Effector memory CD4-positive, alpha-beta T cell (primary cell): Measurements from ENCODE around the gene TPD52L2.
"Not testable (repeated sequence)": the region's sequence is repeated elsewhere in the genome, so short reads cannot be mapped to it uniquely, and the experiment has no call there.

Experiments used
- DNase-seq, 3 donors: peaks; one replicate each; pipeline ENCODE4 v3.0.0-alpha.2; 2020
- H3K27ac ChIP-seq: 2 replicates; pipeline ENCODE4 v1.7.0; 2013; ENCODE audit warnings: mild to moderate bottlenecking, low read length, moderate library complexity; ENCODE audit not compliant: insufficient read depth, poor library complexity, severe bottlenecking
- H3K27me3 ChIP-seq: replicated peaks from 2 replicates; pipeline ENCODE4 v1.7.0; 2013; ENCODE audit warnings: mild to moderate bottlenecking, low read length; ENCODE audit not compliant: insufficient read depth, control insufficient read depth, poor library complexity, severe bottlenecking
- H3K36me3 ChIP-seq: 2 replicates; pipeline ENCODE4 v1.7.0; 2013; ENCODE audit warnings: mild to moderate bottlenecking, low read length, moderate library complexity; ENCODE audit not compliant: control insufficient read depth, insufficient read depth
- H3K4me1 ChIP-seq: 2 replicates; pipeline ENCODE4 v1.7.0; 2013; ENCODE audit warnings: low read length, mild to moderate bottlenecking; ENCODE audit not compliant: control insufficient read depth, insufficient read depth, poor library complexity, severe bottlenecking
- H3K4me3 ChIP-seq: 2 replicates; pipeline ENCODE4 v1.7.0; 2013; ENCODE audit warnings: low read length, low read depth, mild to moderate bottlenecking; ENCODE audit not compliant: insufficient read depth, poor library complexity, severe bottlenecking
- H3K9me3 ChIP-seq: 2 replicates; pipeline ENCODE4 v1.7.0; 2013; ENCODE audit warnings: mild to moderate bottlenecking, low read length, moderate library complexity; ENCODE audit not compliant: control insufficient read depth

TPD52L2 gene

GRCh38 chr20:63916371-63916939 lies 51.4 kb downstream of the TPD52L2 start:
- H3K4me1 ChIP-seq, DNase-seq: not testable (repeated sequence)

GRCh38 chr20:63917811-63918210 lies 52.7 kb downstream of the TPD52L2 start:
- Histone ChIP-seq H3K4me1 (no peaks in the 10 kb centered on the region), H3K27ac (no peak overlapping the region), H3K36me3 (peaks cover 3% of the 10 kb centered on the region), H3K4me3 (no peak overlapping the region), H3K9me3 (no peaks in the 10 kb centered on the region), H3K27me3 (no peaks in the 10 kb centered on the region)
- no peak for DNase-seq

More at GRCh38 chr20:63916371-63916939, 51.4 kb downstream of the TPD52L2 start:
- not testable (repeated sequence) for H3K9me3 ChIP-seq, H3K4me3 ChIP-seq, H3K27me3 ChIP-seq, H3K27ac ChIP-seq, H3K36me3 ChIP-seq

DNA sequence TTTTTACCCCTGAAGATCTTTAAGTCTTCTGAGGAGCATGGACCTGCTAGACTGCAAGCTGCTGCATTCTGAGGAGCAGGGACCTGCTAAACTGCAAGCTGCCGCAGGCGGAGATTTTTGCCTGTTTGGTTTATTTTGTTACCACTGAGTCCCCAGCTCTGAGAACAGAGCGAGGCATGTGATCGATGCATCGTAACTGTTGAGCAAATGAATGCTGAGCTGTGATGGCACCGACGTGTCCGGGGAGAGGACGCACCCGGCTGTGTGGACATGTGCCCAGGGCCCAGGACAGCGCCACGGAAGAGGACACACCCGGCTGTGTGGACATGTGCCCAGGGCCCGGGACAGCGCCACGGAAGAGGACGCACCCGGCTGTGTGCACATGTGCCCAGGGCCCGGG lies 54.1 kb downstream of the TPD52L2 start:
- Histone ChIP-seq H3K4me3 (no peak overlapping the region), H3K27me3 (no peaks in the 10 kb centered on the region), H3K27ac (no peak overlapping the region), H3K36me3 (peaks cover 3% of the 10 kb centered on the region), H3K9me3 (no peaks in the 10 kb centered on the region), H3K4me1 (no peaks in the 10 kb centered on the region)
- DNase-seq, result no peak

DNA sequence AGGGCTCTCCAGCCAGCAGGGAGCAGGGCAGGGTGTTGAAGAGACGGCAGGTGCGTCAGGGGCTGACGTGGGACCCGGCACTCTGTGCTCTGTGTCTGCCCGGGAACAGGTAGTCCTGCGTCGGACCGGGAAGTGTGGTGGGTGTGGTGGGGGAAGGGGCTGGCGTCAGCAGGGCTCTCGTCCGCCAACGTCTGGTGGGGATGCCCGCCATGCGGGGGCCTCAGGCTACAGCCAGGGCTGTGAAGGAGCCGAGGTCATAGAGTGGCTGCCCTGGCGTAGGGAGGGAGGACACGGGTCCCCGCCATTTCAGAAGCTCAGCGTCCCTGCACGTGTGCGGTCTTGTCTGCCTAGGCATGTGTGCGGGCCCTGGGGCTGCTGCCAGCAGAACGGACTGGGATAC lies 55.2 kb downstream of the TPD52L2 start:
- H3K27me3 ChIP-seq, result no peaks in the 10 kb centered on the region
- no peak overlapping the region for H3K27ac ChIP-seq
- H3K4me1 ChIP-seq, result no peaks in the 10 kb centered on the region
- peaks cover 3% of the 10 kb centered on the region for H3K36me3 ChIP-seq
- H3K4me3 ChIP-seq, result no peak overlapping the region
- DNase-seq, result no peak
- no peaks in the 10 kb centered on the region for H3K9me3 ChIP-seq

DNA sequence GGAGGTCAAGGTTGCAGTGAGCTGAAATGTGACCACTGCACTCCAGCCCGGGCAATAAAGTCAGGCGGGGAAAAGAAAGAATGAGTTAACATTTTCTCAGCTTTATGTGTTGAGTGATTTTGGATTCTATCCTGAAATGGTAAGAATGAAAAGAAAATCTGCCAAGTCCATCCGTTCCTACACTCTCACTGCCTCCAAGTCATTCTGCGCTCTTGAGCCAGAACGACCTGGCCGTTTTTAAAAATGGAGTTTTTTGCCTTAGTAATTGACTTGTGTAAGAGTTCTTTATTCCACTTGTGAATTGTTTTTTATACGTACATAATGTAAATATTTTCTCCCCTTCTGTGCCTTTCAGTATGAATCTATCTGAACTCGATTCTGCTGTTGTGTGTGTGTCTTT lies 58.6 kb downstream of the TPD52L2 start:
- H3K9me3 ChIP-seq, result no peaks in the 10 kb centered on the region
- H3K27ac ChIP-seq, result no peak overlapping the region
- no peak overlapping the region for H3K4me3 ChIP-seq
- H3K4me1 ChIP-seq, result no peaks in the 10 kb centered on the region
- H3K27me3 ChIP-seq, result no peaks in the 10 kb centered on the region
- no peak for DNase-seq
- H3K36me3 ChIP-seq, result peaks cover 12% of the 10 kb centered on the region

- H3K36me3 ChIP-seq, result peaks cover 15% of the 10 kb centered on the region
- no peaks in the 10 kb centered on the region for H3K27me3 ChIP-seq
- H3K4me3 ChIP-seq, result no peak overlapping the region
- DNase-seq, result no peak
- H3K4me1 ChIP-seq, result no peaks in the 10 kb centered on the region
- H3K27ac ChIP-seq, result no peak overlapping the region
- H3K9me3 ChIP-seq, result no peaks in the 10 kb centered on the region
Observed at GRCh38 chr20:63924241-63924640, 59.2 kb downstream of the TPD52L2 start.

GRCh38 chr20:63926298-63926697 lies 61.2 kb downstream of the TPD52L2 start:
- H3K4me1 ChIP-seq, result no peaks in the 10 kb centered on the region
- H3K36me3 ChIP-seq, result peaks cover 34% of the 10 kb centered on the region
- DNase-seq, result no peak
- H3K4me3 ChIP-seq, result no peak overlapping the region
- H3K27me3 ChIP-seq, result no peaks in the 10 kb centered on the region
- H3K27ac ChIP-seq, result no peak overlapping the region
- H3K9me3 ChIP-seq, result no peaks in the 10 kb centered on the region

DNA sequence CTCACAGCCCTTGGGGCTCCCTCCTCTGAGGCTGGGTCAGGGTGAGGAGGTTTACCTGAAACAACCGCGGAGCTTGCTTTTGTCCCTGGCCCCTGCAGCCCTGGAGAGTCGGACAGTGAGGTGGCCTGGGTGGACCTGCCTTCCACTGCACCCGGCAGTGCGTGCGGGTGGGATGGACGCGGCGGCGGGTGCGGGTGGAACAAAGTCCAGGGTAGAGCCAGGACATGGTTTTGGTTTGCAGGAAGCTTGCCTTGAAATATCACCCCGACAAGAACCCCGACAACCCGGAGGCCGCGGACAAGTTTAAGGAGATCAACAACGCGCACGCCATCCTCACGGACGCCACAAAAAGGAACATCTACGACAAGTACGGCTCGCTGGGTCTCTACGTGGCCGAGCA lies 64.0 kb downstream of the TPD52L2 start:
- Histone ChIP-seq H3K9me3 (no peaks in the 10 kb centered on the region), H3K27me3 (no peaks in the 10 kb centered on the region)

DNA sequence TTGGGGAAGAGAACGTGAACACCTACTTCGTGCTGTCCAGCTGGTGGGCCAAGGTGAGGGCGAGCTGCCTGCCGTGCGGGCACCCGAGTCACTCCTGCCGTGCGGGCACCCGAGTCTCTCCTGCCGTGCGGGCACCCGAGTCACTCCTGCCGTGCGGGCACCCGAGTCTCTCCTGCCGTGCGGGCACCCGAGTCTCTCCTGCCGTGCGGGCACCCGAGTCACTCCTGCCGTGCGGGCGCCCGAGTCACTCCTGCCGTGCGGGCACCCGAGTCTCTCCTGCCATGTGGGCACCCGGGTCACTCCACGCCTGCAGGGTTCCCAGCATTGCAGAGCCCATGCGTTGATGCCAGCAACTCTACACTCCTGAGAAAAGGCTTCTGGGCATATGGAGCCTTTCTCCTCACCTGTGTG lies 64.4 kb downstream of the TPD52L2 start:
- not testable (repeated sequence) for H3K9me3 ChIP-seq, H3K4me1 ChIP-seq, H3K27me3 ChIP-seq, H3K27ac ChIP-seq, DNase-seq, H3K4me3 ChIP-seq
- peaks cover 61% of the 10 kb centered on the region for H3K36me3 ChIP-seq

More for the DNA sequence above, 64.0 kb downstream of the TPD52L2 start:
- Histone ChIP-seq H3K4me1 (no peaks in the 10 kb centered on the region), H3K36me3 (peaks cover 59% of the 10 kb centered on the region), H3K27ac (no peak overlapping the region), H3K4me3 (no peak overlapping the region)
- DNase-seq, result no peak

GRCh38 chr20:63930971-63931553 lies 66.0 kb downstream of the TPD52L2 start:
- Histone ChIP-seq H3K4me3 (no peak overlapping the region), H3K9me3 (no peaks in the 10 kb centered on the region), H3K27me3 (no peaks in the 10 kb centered on the region), H3K4me1 (no peaks in the 10 kb centered on the region), H3K36me3 (peaks cover 77% of the 10 kb centered on the region), H3K27ac (no peak overlapping the region)
- no peak for DNase-seq
